Endometrium (tissue), 2 donors: Measurements from ENCODE around the gene TIPRL.

Experiments used
- FAIRE-seq: peaks from 2 replicates; lab custom pipeline; 2012; peaks lifted over from hg19 to GRCh38; lab: Jason Lieb, UNC
- donor health status: control.
- donor health status: control.

TIPRL gene

DNA sequence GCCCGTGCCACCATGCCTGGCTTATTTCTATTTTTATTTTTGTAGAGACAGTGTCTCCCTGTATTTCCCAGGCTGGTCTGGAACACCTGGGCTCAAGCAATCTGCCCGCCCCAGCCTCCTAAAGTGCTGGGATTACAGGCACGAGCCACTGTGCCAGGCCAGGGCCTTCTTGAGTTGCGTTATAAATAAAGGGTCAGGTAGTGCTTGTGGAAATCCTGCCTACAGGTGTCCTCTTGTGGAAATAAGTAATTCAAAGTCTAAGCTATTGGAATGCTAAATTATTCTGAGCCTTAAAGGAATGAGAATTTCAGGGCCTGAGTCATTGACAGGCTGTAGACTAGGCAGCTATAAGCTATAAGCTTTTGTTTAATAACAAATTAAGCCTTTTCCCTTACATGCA lies 38.9 kb downstream of the TIPRL start:
- no peak for FAIRE-seq

- FAIRE-seq = no peak
Measured at GRCh38 chr1:168218658-168219057, 39.9 kb downstream of the TIPRL start.

GRCh38 chr1:168220470-168220871 lies 41.7 kb downstream of the TIPRL start:
- FAIRE-seq = no peak

- no peak for FAIRE-seq
Measured at GRCh38 chr1:168221275-168221674, 42.5 kb downstream of the TIPRL start.

DNA sequence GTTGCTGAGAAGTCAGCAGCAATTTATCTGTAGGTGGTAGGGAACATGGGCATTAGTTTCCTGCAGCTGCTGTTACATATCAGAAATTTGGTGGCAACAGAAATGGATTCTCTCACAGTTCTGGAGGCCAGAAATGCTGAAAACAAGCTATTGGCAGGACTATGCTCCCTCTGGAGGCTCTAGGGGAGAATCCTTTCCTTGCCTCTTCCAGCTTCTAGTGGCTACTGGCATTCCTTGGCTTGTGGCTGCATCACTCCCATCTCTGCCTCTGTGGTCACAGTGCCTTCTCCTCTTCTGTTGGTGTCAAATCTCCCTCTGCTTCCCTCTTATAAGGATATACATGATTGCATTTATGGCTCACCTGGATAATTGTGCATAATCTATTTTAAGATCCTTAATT lies 44.5 kb downstream of the TIPRL start:
- FAIRE-seq = no peak

- FAIRE-seq = no peak
Measured at GRCh38 chr1:168223681-168224540, 45.1 kb downstream of the TIPRL start.

DNA sequence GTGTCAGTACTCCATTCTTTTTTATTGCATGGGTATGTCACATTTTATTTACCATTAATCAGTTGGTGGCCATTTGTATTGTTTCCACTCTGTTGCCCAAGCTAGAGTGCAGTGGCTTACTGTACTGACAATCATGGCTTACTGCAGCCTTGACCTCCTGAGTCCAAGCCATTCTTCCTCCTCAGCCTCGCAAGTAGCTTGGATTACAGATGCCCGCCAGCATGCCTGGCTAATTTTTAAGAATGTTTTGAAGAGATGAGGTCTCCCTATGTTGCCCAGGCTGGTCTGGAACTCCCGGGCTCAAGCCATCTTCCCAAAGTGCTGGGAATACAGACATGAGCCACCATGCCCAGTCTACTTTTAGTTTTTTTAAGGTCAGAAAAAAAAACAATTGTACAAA lies 46.2 kb downstream of the TIPRL start:
- no peak for FAIRE-seq

- no peak for FAIRE-seq
Measured at GRCh38 chr1:168225476-168226190, 46.9 kb downstream of the TIPRL start, which contains the start of gene SFT2D2. Gene SFT2D2 (plus strand): TSS chr1:168226004. CDS start chr1:168226080, 76 bp downstream.

DNA sequence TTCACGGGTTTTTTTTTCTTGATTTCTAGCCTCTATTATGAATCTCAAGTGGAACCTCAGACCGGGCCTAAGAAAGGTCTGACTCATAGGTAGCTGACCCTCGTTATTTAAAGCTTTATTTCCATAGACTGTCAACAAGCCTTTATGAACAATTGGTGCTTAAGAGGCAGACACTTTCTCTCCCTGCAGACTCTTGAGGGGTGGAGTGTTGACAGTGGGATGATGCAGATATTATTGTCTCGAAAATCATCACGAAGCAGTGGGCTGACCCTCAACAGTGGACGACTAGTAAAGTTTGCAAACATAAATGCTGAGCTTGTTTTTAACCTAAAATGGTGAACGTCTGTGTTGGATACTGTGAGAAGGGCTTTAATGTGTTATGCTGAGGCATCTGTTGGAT lies 48.9 kb downstream of the TIPRL start:
- FAIRE-seq = no peak

DNA sequence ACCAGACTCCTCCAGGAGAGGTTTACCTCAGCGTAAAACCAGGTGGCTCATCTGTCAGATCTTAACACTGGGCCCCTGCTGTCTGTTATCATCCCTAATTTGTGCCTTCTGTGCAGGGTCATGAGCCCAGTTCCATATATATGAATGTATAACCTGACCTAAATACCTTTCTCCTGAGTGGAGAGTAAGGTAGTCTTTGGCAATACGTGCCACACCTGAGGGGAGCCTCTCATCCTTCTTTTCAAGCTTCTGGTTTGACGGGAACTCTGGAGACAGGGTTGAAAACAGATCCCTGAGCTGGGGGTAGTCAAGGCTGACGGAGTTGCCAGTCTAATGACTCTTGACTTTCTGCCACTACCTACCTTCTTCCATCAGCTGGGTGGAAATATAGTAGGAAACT lies 51.1 kb downstream of the TIPRL start:
- FAIRE-seq = no peak

DNA sequence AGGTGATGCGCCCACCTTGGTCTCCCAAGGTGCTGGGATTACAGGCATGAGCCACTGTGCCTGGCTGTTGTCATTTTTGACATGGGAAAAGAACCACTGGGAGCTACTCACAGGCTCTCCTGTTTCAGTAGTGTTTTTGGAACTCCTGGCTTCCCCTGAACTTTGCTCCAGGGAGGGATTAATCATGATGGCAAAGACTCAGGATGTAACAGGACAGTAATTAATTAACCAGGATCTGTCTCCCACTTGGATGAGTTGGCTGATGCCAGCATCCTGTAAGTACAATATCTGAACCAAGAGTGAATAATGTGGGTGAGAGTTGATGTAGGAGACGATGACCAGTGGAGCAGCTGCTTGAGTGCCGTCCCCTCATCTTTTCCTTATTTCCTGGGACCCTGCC lies 51.9 kb downstream of the TIPRL start:
- FAIRE-seq = no peak

DNA sequence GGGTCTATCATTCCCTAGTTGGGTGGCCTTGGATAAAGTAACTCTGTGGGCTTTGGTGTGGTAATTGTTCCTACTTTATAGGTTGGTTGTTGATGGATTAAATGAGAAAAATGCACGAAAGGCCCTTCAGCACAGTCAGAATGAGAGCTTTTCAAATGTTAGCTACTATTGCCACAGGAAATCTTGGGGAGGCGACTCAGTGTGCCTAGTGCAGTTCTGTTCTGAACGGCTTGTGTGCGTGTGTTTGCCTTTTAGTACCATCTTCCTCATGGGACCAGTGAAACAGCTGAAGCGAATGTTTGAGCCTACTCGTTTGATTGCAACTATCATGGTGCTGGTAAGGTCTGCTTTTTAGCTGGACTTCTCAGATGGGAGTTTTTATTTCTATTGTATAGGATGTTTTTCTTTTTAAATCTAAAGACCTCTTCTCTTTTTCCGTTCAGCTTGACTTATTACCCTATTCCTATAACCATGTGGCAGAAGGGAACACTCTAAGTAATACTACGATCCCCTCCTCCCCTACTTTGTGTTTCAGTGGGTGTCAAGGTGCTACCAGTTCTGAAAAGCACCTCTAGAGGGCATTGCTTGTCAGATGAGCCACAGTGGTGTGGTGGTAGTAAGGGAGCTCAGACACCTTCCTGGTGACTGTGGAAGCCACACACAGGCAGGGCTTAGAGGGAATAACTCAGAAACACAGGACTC lies 56.2 kb downstream of the TIPRL start:
- FAIRE-seq = no peak

DNA sequence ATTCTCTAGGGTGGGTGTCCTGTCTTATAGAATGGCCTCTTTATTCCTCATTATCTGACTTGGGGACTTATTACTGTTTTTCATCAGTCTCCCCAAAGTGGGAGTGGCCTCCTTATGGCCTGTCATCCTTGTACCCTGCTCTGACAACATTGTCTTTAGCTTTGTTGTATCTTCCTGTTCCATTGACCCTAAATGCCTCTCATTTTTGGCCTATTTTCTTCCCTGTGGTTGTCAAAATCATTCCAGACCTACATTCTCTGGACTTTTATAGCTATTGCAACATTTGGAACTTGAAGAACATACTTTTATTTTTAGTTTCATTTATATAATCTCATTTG lies 56.8 kb downstream of the TIPRL start:
- no peak for FAIRE-seq

DNA sequence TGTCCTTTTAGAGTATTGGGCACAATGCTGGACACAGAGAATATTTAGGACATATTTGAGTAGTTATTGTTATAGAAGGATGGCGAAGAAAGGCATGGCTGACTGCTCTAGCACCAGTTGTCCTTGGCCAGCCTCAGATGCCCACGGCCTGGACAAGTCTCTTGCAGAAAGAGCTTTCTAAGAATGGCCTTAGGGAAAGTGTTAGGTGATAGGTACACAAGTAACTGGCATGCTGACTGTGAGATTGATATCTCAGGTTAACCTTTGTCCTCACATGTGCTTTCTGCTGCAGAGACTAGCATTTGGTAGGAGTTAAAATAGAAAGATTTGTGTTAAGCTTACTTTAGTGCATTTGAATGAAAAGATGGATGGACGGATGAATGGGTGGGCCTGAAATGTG lies 57.2 kb downstream of the TIPRL start:
- no peak for FAIRE-seq

- no peak for FAIRE-seq
Measured at GRCh38 chr1:168236836-168237611, 58.3 kb downstream of the TIPRL start.

- FAIRE-seq = peak; percentile 82
Measured at GRCh38 chr1:168243198-168243597, 64.4 kb downstream of the TIPRL start.

DNA sequence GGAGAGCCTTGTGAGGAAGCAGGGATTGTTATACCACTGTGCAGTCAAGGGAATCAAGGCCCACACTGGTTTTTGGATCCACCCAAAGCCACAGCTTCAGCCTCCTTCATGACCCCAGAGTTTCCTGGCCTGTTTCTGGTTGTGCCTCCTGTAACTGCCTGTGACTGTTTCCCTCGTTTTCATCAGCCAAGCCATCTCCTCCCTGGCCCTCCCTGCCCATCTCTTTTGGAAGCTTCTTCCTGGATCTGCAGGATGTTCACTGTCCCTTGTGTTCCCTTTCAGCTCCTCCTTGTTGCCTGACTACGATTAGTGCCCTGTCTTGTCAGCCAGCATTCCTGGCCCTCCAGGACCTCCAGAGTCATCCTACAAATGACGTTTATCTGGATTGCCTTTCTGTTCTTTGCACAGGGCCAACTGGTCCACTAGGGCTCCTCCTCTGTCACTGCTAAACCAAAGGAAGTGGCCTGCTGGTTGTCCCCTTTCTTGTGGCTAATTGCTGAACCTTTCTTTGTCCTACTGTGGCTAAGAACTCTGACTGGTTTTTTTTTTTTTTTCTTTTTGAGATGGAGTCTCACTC lies 65.0 kb downstream of the TIPRL start:
- FAIRE-seq = no peak

DNA sequence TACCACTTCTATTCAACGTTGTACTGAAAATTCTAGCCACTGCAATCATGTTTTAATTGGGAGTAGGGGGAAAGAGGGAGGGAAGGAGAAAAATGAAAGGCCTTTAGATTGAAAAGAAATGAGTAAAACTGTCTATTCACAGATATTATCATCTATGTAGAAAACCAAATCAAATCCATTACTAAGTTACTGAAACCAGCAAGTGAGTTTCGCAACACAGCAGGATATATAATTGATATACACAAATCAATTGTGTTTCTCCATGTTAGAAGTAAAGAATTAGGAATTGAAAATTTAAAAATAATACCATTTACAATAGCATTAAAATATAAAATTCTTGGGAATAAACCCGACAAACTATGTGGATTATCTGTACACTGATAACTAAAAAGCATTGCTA lies 66.3 kb downstream of the TIPRL start:
- no peak for FAIRE-seq

DNA sequence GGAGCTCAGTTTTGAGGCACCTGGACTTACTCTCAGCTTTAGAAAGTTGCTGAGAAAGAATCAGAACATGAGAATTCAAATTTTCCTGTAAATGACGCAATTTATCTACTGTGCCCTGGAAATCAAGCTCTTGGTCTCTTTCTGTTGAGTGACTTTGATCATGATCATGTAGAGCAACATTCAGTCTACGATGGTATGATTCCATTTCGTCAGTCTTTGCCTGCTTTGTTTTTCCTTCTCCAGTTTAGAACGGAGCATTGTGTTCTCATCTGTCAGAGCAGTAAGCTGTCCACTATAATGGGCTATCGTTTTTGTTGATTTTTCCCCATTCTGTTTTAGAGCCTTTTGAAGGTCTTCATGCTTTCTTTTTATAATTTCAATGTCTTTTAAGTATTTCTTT lies 67.7 kb downstream of the TIPRL start:
- no peak for FAIRE-seq
